NCI-H446 (cell line): ENCODE results near the gene POLRMT.

Experiments used
- DNase-seq, 2 experiments: peaks; one replicate each; lab custom pipeline; 2025; lab: John Stamatoyannopoulos, UW

Gene POLRMT

DNA sequence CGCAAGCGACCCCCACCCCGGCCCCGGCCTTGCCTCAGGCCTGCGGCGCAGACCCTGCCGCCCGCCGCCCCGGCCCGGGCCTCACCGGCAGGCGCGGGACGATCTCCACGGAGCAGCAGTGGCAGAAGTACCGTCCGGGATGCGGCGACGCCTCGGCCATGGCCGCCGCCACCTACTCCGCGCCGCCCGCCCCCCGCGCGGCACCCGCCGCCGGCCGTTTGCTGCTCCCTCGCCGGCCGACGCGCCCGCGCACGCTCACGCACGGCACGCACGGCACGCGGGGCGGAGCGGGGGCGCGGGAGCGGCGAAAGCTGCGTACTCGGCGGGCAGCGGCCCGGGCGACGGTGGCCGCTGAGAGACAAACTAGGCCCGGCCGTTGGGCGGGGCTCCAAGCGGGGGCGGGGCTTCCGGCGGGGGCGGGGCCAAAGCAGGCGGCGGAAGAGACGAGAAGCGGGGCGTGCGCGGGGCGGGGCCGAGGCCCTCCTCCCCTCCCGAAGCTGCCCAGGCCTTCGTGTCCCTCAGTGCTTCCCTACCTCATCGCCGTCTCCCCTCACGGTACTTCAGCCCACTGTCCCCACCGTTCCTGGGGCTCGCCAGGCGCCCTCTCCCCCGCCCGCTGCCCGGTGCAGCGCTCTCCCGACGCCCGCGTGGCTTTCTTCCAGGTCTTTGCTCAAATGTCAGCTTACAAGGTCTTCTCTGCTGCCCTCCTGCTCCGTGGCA, 29.8 kb upstream of the POLRMT start, which contains the start of gene RNF126:
RNF126 (minus strand) TSS at position 253 of the 720 bp plus-strand sequence; CDS start at position 160, 93 bp downstream.
- peak; percentile 78 to 97 for DNase-seq

DNA sequence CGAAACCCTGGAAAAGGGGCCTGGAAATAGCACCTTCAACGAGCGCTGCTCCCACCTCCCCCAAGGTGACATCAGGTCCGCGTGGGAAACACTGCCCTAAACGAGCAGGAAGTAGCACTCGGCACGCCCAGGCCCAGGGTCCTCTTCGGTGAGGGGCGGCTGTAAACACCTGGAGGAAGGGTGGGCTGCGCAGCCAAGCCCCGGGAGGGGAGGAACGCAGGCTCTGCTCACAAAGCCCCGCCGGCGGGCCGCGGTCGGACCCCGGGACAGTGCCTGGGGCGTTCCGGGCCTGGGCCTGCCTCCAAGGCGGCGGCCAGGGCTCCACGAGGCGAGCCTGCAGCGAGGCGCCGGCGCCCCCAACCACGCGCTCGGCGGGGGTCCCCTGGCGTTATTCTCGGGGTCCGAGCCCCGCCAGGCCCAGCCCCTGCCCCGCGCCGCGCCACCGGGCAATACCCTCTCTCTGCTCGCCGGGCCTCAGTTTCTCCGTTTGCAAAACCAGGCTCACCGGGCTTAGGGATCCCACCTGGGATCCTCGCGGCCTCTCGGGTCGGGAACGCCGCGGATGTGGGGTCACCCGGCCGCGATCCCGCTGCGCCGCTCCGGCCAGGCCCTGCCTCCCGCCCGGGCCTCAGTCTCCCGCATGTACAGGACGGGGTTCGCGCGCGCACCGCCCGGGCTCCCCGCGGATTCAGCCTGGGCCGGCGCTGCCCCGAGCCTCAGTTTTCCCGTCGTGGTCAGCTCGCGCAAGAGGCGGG, 29.0 kb upstream of the POLRMT start:
- peak in 1 of 2 experiments; percentile 33 for DNase-seq

DNA sequence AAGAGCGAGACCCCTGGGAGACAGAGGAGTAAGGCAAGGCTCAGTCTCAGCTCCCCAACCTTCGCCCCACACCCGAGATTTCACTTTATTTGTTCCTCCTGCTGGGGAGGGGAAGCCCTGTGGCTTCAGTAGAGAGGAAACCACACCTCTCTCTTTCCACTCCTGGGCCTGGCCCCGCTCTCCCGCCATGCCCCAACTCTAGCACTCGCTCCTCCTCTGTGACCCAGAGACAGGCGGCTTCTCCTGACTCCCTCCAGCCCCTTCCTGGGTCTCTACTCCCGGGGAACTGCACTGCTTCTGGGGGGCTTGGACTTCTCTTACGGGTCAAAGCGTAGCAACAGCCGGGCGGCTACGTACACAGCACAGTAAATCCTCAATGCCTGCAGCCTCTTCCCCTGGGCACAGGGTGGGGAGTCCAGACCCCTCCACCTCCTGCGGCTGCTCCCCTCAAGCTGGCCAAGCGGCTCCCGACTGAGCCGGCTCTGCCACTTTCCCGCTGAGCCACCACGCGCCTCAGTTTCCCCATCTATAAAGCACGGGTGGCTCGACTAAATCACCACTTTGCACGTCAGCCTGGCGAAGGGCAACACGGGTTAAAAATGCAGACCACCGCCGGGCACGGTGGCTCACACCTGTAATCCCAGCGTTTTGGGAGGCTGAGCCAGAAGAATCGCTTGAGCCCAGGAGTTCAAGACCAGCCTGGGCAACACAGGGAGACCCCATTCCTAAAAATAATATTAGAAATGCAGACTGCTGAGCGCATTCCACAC, 28.3 kb upstream of the POLRMT start:
- no peak for DNase-seq

DNA sequence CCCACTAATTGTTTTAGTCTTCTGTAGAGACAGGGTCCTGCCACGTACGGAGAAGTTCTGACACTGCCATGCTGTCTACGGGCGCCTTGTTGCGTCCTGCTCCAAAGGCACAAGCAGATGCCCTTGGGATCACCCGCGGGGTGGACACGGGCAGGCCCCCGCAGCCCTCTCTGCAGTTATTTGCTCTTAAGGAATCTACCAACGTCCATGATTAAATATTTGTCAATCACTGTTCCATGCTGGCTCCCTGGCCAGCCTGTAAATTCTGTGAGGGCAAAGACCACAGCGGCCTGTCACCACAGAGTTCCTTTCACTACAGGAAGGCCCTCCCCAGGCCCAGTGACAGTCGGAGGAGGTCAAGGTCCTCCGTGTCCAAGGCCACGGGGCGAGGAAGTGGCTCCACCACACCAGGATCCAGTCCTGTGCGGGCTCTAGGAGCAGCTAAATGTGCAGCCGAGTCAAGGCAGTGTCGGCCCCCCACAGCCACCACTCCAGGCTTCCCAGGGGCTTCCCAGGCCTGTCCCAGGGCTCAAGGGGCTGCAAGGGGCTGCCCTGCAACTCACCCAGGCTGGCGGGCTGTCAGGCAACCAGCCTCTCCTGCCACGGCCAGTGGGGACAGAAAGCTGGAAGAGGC, 27.6 kb upstream of the POLRMT start:
- no peak for DNase-seq

DNA sequence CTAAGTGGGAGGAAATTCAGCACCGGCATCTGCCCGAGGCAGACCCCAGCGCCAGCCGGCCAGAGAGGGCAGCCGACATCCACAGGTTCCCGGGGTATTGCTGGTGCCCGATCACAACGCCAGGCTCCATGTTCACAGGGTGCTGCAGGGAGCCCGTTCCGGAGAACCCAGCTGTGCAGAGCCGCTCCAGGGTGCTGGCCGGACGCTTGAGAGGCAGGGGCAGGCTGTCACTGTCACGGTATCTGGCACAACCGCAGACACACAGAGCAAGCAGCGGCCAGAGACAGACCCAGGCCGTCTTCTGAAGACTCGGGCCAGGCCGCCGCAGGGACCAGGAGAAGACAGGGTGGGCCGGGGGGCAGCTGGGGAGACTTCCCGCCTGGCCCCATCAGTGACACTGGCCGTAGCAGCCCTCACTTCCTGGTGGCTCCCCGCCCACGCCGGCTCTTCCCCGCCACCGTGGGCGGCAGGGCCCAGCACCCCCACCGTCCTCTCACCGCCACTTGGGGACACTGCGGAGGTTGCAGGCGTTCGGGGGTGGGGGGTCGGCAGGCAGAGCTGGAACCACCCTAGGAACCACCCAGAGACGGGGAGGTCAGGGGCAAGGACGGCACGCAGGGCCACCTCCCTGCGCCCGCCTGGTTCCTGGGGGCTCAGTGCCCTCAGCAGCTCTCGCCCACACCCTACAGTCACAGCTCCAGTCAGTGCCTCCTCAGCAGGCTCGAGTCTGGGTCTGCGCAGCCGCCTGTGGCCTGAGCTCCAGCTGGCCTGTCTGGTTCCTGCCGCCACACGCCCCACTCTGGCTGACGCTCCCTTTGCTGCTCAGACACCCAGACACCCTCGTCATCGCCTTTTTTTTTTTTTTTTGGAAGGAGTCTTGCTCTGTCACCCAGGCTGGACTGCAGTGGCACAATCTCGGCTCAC, 25.8 kb upstream of the POLRMT start:
- DNase-seq: no peak

DNA sequence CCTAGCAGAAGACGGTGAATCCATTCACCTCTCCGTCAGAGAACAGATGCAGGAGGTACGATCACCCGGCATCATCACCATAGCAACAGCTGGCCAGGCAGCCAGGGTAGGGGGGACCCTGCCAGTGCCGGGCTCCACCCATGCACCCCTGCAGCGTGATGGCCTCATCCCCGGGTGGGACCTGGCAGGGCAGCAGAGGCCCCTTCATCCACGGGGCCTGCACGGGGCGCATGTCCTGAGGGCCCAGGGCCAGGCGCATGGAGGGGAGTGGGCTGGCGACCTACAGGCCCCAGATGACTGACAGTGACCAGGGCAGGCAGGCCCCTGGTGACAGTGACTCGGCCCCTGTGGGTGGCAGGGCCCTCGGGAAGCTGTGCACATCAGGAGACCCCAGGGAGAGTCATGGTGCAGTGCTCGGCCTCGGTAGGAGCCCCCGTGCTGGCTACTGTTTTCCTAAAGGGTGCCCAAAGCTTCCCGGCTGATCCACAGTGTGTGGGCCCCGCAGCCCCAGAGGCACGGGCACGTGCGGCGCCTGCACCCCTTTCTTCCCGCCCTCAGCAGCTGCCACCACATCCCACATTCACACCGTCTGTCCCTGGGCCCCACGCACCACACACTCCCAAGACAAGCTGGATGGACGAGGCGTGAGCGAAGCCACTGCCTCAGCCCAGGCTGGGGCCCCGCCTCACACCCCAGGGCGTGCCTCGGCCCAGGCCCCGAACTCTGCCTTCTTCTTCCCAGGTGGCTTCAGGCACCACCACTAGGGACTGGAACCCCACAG, 24.9 kb upstream of the POLRMT start:
- no peak for DNase-seq

DNA sequence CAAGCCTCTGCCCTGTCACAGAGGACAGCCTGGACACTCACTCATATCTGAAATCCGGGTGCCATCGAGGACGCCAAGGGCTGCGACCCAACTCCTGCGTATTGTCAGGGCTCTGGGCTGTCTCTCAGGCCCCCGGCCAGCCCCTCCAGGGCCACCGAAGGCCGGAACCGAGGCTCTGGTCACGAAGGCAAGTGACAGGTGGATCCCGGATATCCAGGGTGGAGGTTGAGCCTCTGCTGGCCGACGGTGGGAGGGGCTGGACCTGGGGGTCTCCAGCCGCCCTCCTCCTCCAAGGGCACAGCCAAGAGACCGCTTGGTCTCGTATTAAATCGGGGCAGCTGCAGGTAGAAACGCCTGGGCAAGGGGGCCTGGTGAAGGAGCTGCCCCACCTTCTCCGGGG, 24.3 kb upstream of the POLRMT start:
- no peak for DNase-seq

DNA sequence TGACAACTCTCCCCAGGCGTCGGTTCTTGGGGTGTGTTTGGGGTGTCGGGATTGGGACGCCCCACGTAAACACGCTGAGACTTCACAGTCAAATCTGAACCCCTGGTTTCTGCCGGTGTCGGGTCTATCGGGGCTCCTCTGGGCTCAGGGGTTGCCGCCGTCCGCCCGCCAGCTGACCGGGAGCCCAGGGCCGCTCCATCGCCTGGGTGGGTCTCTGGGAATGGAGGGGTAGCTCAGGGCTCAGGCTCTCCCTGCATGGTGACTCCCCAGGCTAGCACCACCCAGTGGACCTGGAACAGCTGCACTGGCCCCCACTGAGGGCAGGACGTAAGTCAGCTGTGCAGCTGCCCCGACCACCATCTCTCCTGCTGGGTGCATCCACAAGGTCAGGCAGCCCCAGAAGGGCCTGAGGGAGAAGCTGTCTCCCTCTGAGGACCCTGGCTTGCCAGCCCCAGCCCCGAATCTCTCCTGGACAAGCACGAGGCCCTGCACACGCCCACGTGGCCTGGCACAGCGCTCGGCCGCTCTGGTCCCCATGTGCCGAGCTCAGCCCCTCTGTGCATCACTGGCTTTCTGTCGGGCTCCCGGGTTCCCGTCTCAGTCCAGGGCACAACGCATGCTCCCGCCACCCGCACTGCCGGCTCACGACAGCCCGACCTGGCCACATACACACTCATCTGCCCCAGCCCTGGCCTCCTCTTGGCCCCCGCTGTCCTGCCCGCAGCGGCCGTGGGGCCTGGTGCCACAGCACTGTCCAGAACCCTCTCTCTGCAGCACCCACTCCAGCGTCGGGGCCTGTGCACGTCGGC, 23.6 kb upstream of the POLRMT start:
- DNase-seq: no peak

DNA sequence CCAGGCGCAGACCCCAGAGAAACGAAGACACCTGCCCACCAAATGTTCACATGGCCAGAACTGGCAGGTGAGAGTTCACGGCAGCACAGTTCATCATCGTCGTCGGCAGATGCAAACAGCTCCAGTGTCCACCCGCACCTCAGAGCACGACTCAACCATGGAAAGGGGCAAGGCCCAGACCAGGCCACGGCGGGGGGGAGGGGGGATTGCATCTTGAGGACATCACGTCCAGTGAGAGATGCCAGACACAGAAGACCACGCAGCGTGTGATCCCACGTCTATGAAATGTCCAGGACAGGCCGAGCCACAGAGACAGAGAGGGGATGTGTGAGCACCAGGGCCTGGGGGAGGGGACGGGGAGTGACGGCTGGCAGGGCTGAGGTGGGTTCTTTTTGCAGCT, 22.4 kb upstream of the POLRMT start:
- no peak for DNase-seq

DNA sequence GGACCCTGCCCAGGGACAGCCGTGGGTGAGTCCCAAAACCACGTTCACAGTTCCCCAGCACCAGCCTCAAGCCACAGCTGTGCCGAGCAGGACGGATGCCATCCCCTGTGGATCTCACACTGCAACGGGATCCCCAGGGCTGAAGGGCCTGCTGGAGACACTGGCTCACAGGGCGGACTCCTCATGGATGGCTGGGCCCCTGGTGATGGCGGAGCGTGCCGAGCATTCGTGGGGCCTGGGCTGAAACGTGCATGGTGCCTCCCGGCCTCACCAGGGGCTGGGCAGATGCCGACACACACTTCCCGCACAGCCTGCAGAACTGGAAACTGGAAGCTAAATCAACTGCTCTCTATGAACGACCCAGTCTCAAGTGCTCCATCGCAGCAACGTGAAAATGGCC, 20.1 kb upstream of the POLRMT start:
- no peak for DNase-seq

DNA sequence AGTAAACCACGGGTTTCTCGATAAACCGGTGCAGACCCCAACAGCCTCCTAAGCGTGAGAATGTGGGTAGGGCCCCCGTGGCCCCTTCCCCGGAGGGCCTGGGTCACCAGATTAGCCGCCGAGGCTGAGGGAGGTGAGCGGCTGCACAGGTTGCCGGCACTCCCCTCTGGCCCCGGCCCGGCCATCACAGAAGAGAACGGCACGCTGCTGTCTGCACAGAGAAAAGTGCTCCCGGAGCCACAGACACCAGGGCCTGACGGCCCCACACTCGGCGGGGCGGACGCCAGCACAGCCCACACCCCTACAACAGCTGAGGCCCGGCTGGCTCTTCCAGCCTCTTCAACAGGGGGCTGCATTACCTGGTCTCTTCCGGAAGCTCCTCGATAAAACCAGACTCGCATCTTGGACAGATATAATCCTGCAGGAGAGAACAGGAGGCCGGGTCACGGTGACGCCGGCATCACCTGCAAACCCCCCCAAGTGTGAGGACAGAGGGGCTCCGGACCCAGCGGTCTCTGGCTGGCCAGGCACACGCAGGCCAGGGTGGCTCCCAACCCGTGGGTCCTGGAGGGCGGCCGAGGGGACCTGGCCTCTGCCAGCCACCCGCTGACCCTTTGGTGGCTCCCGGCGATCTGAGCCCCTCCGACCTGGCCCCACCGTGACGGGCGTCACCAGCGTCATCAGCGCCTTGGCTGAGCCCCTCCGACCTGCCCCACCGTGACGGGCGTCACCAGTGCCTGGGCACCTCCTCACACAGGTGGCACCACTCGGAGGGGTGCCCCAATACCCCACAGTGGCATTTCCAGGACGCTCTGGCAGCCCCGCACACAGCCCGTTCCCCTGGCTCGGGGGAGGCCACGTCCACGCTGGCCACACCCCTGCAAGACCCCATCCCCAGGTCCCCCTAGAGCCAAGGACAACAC, 19.4 kb upstream of the POLRMT start:
- DNase-seq: no peak

DNA sequence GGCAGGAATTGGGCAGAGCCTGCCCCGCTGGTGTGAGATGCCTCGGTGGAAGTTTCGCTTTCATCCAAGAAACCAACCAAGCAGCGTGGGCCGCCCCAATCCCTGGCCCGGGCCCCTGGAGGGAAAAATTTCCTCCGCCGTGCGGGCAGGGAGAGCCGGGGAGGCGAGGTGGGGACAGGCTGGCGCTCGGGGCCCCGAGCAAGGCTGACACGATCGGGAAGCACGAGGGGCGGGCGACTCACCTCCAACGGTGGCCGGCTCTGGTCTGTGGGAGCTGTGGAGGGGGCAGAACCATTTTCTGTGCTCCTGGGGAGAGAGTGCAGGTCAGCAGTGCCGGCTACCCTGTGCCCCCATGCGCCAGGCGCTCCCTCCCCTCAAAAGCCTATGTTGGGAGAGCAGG, 18.7 kb upstream of the POLRMT start:
- no peak for DNase-seq

DNA sequence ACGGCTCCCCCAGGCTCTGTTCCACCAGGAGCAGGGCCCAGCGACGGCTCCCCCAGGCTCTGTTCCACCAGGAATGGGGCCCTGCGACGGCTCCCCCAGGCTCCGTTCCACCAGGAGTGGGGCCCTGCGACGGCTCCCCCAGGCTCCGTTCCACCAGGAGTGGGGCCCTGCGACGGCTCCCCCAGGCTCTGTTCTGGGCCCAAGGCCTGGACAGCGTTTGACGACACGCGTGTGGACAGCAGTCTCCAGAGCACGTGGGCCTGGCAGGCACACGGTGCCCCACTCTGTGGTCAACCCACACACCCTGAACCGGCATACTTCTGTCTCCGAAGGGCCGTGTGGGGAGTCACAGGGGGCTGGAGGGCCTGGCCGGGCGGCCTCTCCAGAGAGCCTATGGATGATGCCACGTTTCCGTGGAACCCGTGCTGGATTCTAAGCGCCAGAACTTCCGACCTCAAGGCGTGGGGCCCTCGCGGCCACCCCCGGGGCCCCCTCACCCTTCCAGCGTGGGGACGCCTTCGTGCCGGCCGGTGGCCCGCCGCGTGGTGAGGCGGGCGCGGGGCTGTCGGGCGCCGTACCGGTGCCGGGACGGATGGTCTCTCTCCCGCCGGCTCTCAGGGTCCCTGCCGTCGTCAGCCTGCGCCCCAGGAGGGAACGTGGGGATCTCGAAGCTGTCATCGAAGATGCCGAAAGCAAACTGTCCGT, 17.9 kb upstream of the POLRMT start:
- DNase-seq: no peak

DNA sequence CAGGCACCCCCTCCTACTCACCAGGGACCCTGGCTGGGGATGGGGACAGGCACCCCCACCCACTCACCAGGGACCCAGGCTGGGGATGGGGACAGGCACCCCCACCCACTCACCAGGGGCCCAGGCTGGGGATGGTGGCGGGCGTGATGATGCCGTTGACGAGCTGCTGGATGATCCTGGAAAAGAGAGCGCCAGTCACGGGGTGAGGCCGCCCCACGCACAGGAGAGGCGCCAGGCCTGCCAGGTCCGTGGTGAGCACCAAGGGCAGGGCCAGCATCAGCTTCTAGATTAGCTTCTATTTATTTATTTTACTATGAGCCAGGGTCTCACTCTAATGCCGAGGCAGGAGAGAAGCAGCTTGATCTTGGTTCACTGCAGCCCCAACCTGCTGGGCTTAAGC, 16.8 kb upstream of the POLRMT start:
- no peak for DNase-seq

DNA sequence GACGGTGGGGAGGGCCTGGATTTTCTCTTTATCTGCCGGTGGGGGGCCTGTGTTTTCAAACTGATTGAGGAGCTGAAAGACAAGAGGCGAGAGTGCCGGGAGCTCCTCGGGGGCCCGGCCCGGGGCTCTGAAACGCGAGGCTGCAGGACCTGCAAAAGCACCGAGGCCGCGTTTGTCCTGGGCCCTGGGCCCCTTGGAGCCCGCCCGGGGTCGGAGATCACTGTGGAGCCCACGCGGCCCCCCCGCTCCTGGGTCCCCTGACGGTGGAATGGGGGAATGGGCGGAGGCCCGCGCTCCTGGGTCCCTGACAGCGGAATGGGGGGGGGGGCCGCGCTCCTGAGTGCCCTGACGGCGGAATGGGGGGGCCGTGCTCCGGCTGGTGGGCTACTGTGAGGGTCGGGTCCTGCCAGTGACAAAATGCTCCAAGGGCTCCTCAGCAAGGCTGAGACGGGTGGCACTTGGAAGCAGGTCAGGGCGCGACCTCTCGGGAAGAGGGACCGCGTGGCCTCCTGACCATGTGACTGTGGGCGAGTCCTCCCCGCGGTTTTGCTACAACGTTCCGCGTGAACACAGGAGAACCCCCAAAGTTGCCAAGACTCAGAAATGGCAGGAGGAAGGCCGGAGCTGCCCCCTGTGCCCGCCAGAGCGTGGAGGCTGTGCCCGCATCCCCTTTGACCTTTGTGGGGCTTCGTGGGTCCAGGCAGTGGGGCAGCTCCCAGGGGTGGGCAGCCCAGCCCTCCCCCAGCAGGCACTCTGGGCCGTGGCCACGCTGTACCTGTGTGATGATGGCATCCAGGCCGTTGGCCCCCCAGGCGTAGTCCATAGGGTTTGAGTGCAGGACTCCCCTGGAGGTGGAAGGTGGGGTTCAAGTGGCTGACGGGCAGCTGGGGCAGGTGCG, 15.8 kb upstream of the POLRMT start:
- DNase-seq: no peak

DNA sequence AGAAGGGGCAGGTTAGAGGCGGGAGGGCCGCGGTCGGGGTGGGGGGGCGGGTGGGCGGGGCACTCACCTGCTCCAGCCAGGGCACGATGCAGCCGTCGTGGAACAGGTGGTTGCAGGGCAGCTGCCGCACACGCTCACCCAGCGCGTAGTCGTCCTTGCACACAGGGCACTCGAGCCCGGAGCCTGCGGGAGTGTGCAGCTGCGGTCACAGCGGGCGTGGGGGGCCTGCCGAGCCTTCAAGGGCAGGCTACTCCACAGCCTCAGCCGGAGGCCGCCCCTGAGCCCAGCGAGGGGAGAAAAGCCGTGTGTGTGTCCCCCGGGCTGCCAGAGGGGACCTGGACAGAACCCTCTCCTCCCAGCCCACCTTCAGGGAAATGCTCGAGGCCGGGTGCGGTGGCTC, 15.0 kb upstream of the POLRMT start:
- DNase-seq: no peak
